ENCODE measurements around the gene ANAPC4. TPM values are rescaled to one million over a fixed set of nuclear protein-coding genes. Genes with fewer than 3 reads are reported as not detected.

The ANAPC4 gene
- total RNA-seq, 1 experiment from 2014 or later = 22.8 TPM

- ChIA-PET POLR2A (no interaction called here), CTCF (interaction anchor here (0.7 kb wide), 1 partner anchor 385 kb away, joined by 6 read pairs; no protein-coding TSS in a partner anchor)
- Histone ChIP-seq H3K4me3 (ENCODE audit: low read depth in 2 of 2, low read length in 2 of 2) (peak overlapping the region; percentile 2 to 21; a peak in 3 of 4 replicates), H3K36me3 (ENCODE audit: control insufficient read depth, insufficient read depth, low read length) (no peaks in the 10 kb centered on the region), H3K27ac (ENCODE audit: low read length) (peak overlapping the region; percentile 10; the same call in 1 of the 2 replicates), H3K4me1 (ENCODE audit: control insufficient read depth, insufficient read depth, low read length) (peaks cover 4% of the 10 kb centered on the region; the same call in 1 of the 2 replicates), H3K27me3 (ENCODE audit: control insufficient read depth, insufficient read depth, low read length) (no peaks in the 10 kb centered on the region), H3K9me3 (ENCODE audit: control insufficient read depth, insufficient read depth, low read depth, low read length) (no peaks in the 10 kb centered on the region)
- ATAC-seq = 0 out of 2 replicates have a peak, but pooled peaks have one; percentile 72
- in situ Hi-C loops (cut with HindIII; ENCODE audit: low pct_unique_long_range_greater_than_20kb, low sequenced_read_pairs) = no loop called here
- no TSS peak for BruUV-seq (replicated peaks)
- DNase-seq (ENCODE audit: low read depth, low spot score) = no peak
- TF ChIP-seq REST (IDR thresholded peaks at IDR 0.05; ENCODE audit: insufficient read depth in 1 of 2, low read depth in 2 of 2, low read length in 1 of 2) = no peak
- TF ChIP-seq TCF7L2 (IDR thresholded peaks at IDR 0.05; ENCODE audit: low read depth, low read length) = no peak
- TF ChIP-seq SIN3A (IDR thresholded peaks at IDR 0.05; ENCODE audit: borderline replicate concordance, insufficient read depth, low read depth, low read length) = no peak
- TF ChIP-seq POLR2AphosphoS5 (IDR thresholded peaks at IDR 0.05; ENCODE audit: low read depth, low read length) = no peak
- no peak for TF ChIP-seq CTCF (IDR thresholded peaks at IDR 0.05)
- intact Hi-C loops (cut with micrococcal nuclease; ENCODE audit: unreplicated experiment) = no loop called here
Observed at GRCh38 chr4:25330905-25331808, 45.9 kb upstream of the ANAPC4 start.

- H3K36me3 ChIP-seq (ENCODE audit: control insufficient read depth, insufficient read depth, low read length) = no peaks in the 10 kb centered on the region; the same call in 1 of the 2 replicates
- CTCF ChIA-PET = no interaction called here
- no peaks in the 10 kb centered on the region for H3K27me3 ChIP-seq (ENCODE audit: control insufficient read depth, insufficient read depth, low read length)
- no peaks in the 10 kb centered on the region for H3K4me1 ChIP-seq (ENCODE audit: control insufficient read depth, insufficient read depth, low read length)
- no peak for TF ChIP-seq TCF7L2 (IDR thresholded peaks at IDR 0.05; ENCODE audit: low read depth, low read length)
- no peak for TF ChIP-seq CTCF (IDR thresholded peaks at IDR 0.05)
- no peak for TF ChIP-seq REST (IDR thresholded peaks at IDR 0.05; ENCODE audit: insufficient read depth in 1 of 2, low read depth in 2 of 2, low read length in 1 of 2)
- TF ChIP-seq SIN3A (IDR thresholded peaks at IDR 0.05; ENCODE audit: borderline replicate concordance, insufficient read depth, low read depth, low read length) = no peak
- no peak for TF ChIP-seq POLR2AphosphoS5 (IDR thresholded peaks at IDR 0.05; ENCODE audit: low read depth, low read length)
- in situ Hi-C loops (cut with HindIII; ENCODE audit: low pct_unique_long_range_greater_than_20kb, low sequenced_read_pairs) (no loop called here), intact Hi-C loops (cut with micrococcal nuclease; ENCODE audit: unreplicated experiment) (no loop called here)
- DNase-seq (ENCODE audit: low read depth, low spot score) (no peak), ATAC-seq (no peak)
- BruUV-seq (replicated peaks) = no TSS peak
- no peak overlapping the region for H3K27ac ChIP-seq (ENCODE audit: low read length)
- no peaks in the 10 kb centered on the region for H3K9me3 ChIP-seq (ENCODE audit: control insufficient read depth, insufficient read depth, low read depth, low read length)
- POLR2A ChIA-PET = no interaction called here
- no peak overlapping the region for H3K4me3 ChIP-seq (ENCODE audit: low read depth in 2 of 2, low read length in 2 of 2)
Observed at GRCh38 chr4:25343671-25344070, 33.4 kb upstream of the ANAPC4 start.
